Adrenal gland (tissue), 12 donors: ENCODE data around the gene ITFG1. TPM values are rescaled to one million over a fixed set of nuclear protein-coding genes. Genes with fewer than 3 reads are reported as not detected.

ENCODE experiments used
- DNase-seq, 7 donors: peaks; one replicate each; pipeline ENCODE4 v3.0.0-alpha.2; 2019 to 2020
- H3K27ac ChIP-seq, 5 donors: fragments of 200-600 bp; sonication (generic) in 4 of 5; 1 replicate in 3 of 5; 2 replicates in 2 of 5; pipeline versions ENCODE4 v1.5.1 to v1.8.0; 2016 to 2020; ENCODE audit warnings: mild to moderate bottlenecking in 1 of 5
- H3K27me3 ChIP-seq: fragments of 200-600 bp; 2 replicates; pipeline ENCODE4 v1.8.0; 2021
- H3K36me3 ChIP-seq, 2 donors: fragments of 200-600 bp; replicated peaks in 1 of 2; 1 replicate in 1 of 2; 2 replicates in 1 of 2; pipeline versions ENCODE4 v1.5.1 to v1.8.0; 2018 to 2022
- H3K4me1 ChIP-seq, 2 donors: fragments of 200-600 bp; replicated peaks in 1 of 2; 1 replicate in 1 of 2; 2 replicates in 1 of 2; pipeline versions ENCODE4 v1.5.1 to v1.8.0; 2018 to 2021
- H3K4me3 ChIP-seq, 4 donors: fragments of 200-600 bp; sonication (generic) in 3 of 4; one replicate each; pipeline ENCODE4 v1.5.1; 2016 to 2018
- H3K9me3 ChIP-seq, 3 donors: fragments of 200-600 bp; sonication (generic) in 1 of 3; replicated peaks in 1 of 3; 1 replicate in 2 of 3; 2 replicates in 1 of 3; pipeline versions ENCODE4 v1.5.1 to v1.8.0; 2016 to 2021
- CTCF ChIP-seq, 6 experiments: fragments of 450-650 bp in 4 of 6; fragments of 200-600 bp in 2 of 6; sonication (generic) in 1 of 6; IDR thresholded peaks; 1 replicate in 5 of 6; 2 replicates in 1 of 6; pipeline versions ENCODE4 v1.5.1 to v1.8.0; 2016 to 2021; ENCODE audit warnings: antibody characterized with exemption in 6 of 6, mild to moderate bottlenecking in 2 of 6, moderate library complexity in 1 of 6
- POLR2A ChIP-seq, 2 donors: fragments of 450-650 bp; IDR thresholded peaks; one replicate each; pipeline ENCODE4 v1.6.1; 2017; ENCODE audit warnings: antibody characterized with exemption in 2 of 2, mild to moderate bottlenecking in 2 of 2, moderate library complexity in 1 of 2
- WGBS, 4 donors: extraction: QIAGEN DNeasy Blood & Tissue Kit in 2 of 4; methylation state at CpG; one replicate each; pipeline versions ENCODE4 v1.1.5 to v1.1.7; 2013 to 2017; 5-methylcytosine and 5-hydroxymethylcytosine counted together
- intact Hi-C, 2 donors: fragments of 100-400 bp; cut with DNase I; formaldehyde crosslinking; loops; one replicate each; pipeline versions ENCODE4 v1.14.1 to v1.15.0; 2022 to 2023
- polyA plus RNA-seq, 3 donors: library from polyadenylated mRNA; stranded (reverse); fragments of 200-250 nt in 2 of 3; fragments of 350-450 nt in 1 of 3; fragmentation: Illumina TruSeq in 1 of 3; extraction: RNeasy Lipid Tissue Mini Kit (QIAGEN cat#74804) in 1 of 3; gene quantifications; one replicate each; pipeline ENCODE4 v1.2.3, GENCODE V29; 2013 to 2014
- total RNA-seq, 9 donors: library from RNA; depleted of rRNA in 4 of 9; stranded (reverse); fragments of >200 nt in 4 of 9; fragments of 120-200 nt in 1 of 9; fragmentation: NEBNext Ultra II Directional in 1 of 9; extraction: Animal tissue kit (Norgen Biotek cat#: 25700) in 1 of 9; gene quantifications; one replicate each; pipeline versions ENCODE4 v1.1.0 to v1.2.4, GENCODE V29; 2013 to 2023
- donor health status: healthy with polysubstance abuse.
- donor health status: Bipolar disorder and iron deficiency.
- donor health status: DM: yes; HTN: yes; CAD: no.
- donor health status: DM: no; HTN: no; CAD: no.
- donor health status: DM: no; HTN: no; CAD: no.
- donor health status: DM: yes; HTN: yes; CAD: no.

Gene ITFG1
- total and polyA plus RNA-seq, 12 donors: 8.4 to 246 (median 84.4) TPM

GRCh38 chr16:47136099-47136842, 324.6 kb downstream of the ITFG1 start:
- TF ChIP-seq POLR2A (IDR thresholded peaks at IDR 0.05) (no peak), CTCF (IDR thresholded peaks at IDR 0.05) (no peak)
- Histone ChIP-seq H3K27me3 (no peaks in the 10 kb centered on the region), H3K4me3 (no peak overlapping the region), H3K36me3 (no peaks in the 10 kb centered on the region), H3K27ac (no peak overlapping the region), H3K9me3 (no peaks in the 10 kb centered on the region), H3K4me1 (peaks cover 0 to 12% of the 10 kb centered on the region in 2 donors)
- WGBS, 4 donors: 63 to 78% (median 68%) methylated on average over 8 of the region's 8 CpGs
- intact Hi-C loops: loop anchor here in 1 of 2 donors (5.0 kb wide), 1 partner anchor 99 kb away; no protein-coding TSS in a partner anchor
- peak in 2 of 7 donors; percentile 18 to 20 for DNase-seq

- Histone ChIP-seq H3K4me3 (no peak overlapping the region), H3K4me1 (peaks cover 0 to 12% of the 10 kb centered on the region in 2 donors), H3K36me3 (no peaks in the 10 kb centered on the region), H3K9me3 (no peaks in the 10 kb centered on the region), H3K27ac (no peak overlapping the region), H3K27me3 (no peaks in the 10 kb centered on the region)
- 90 to 94% (median 93%) methylated on average over 4 of the region's 4 CpGs for WGBS, 4 donors
- TF ChIP-seq CTCF (IDR thresholded peaks at IDR 0.05) (no peak), POLR2A (IDR thresholded peaks at IDR 0.05) (no peak)
- intact Hi-C loops: no loop called here
- no peak for DNase-seq
Observed at GRCh38 chr16:47134550-47134949, 326.3 kb downstream of the ITFG1 start.

GRCh38 chr16:47132308-47132707, 328.6 kb downstream of the ITFG1 start:
- no peak for TF ChIP-seq CTCF (IDR thresholded peaks at IDR 0.05)
- no peak for TF ChIP-seq POLR2A (IDR thresholded peaks at IDR 0.05)
- no peaks in the 10 kb centered on the region for H3K36me3 ChIP-seq
- H3K27ac ChIP-seq: no peak overlapping the region
- H3K27me3 ChIP-seq: no peaks in the 10 kb centered on the region
- no peak for DNase-seq
- H3K4me3 ChIP-seq: no peak overlapping the region
- peaks cover 0 to 12% of the 10 kb centered on the region in 2 donors for H3K4me1 ChIP-seq
- H3K9me3 ChIP-seq: no peaks in the 10 kb centered on the region
- intact Hi-C loops: no loop called here

- DNase-seq: no peak
- TF ChIP-seq CTCF (IDR thresholded peaks at IDR 0.05) (no peak), POLR2A (IDR thresholded peaks at IDR 0.05) (no peak)
- no peaks in the 10 kb centered on the region for H3K4me1 ChIP-seq
- H3K27me3 ChIP-seq: no peaks in the 10 kb centered on the region
- WGBS, 4 donors: 75 to 88% (median 84%) methylated on average over 7 of the region's 7 CpGs
- no peak overlapping the region for H3K27ac ChIP-seq
- intact Hi-C loops: no loop called here
- no peaks in the 10 kb centered on the region for H3K36me3 ChIP-seq
- no peaks in the 10 kb centered on the region for H3K9me3 ChIP-seq
- no peak overlapping the region for H3K4me3 ChIP-seq
Observed at GRCh38 chr16:47129755-47130435, 331.0 kb downstream of the ITFG1 start.
